ENCODE measurements around the gene ETHE1. TPM values are rescaled to one million over a fixed set of nuclear protein-coding genes. Genes with fewer than 3 reads are reported as not detected.
A peak's percentile ranks its signal among the peaks of the same experiment; 100 is the strongest.

ETHE1 gene
- total and polyA plus RNA-seq, 12 donors, result 5.1 to 23.6 (median 13.0) TPM

- intact Hi-C loops (cut with DNase I), result loop anchor here in 1 of 10 donors (5.0 kb wide), 1 partner anchor 34 kb away; the partner anchor contains the start of gene PHLDB3
- H3K4me3 ChIP-seq, result no peak overlapping the region
- no peak for DNase-seq
- WGBS, 2 donors, result 97% methylated on average over 4 of the region's 4 CpGs
- H3K36me3 ChIP-seq, result no peaks in the 10 kb centered on the region
- H3K27me3 ChIP-seq, result peaks cover 0 to 14% (median 6%) of the 10 kb centered on the region in 7 donors
- H3K9me3 ChIP-seq, result no peaks in the 10 kb centered on the region
- TF ChIP-seq, protein P1, sequence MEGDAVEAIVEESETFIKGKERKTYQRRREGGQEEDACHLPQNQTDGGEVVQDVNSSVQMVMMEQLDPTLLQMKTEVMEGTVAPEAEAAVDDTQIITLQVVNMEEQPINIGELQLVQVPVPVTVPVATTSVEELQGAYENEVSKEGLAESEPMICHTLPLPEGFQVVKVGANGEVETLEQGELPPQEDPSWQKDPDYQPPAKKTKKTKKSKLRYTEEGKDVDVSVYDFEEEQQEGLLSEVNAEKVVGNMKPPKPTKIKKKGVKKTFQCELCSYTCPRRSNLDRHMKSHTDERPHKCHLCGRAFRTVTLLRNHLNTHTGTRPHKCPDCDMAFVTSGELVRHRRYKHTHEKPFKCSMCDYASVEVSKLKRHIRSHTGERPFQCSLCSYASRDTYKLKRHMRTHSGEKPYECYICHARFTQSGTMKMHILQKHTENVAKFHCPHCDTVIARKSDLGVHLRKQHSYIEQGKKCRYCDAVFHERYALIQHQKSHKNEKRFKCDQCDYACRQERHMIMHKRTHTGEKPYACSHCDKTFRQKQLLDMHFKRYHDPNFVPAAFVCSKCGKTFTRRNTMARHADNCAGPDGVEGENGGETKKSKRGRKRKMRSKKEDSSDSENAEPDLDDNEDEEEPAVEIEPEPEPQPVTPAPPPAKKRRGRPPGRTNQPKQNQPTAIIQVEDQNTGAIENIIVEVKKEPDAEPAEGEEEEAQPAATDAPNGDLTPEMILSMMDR (IDR thresholded peaks at IDR 0.05), result no peak
- H3K4me1 ChIP-seq, result peaks cover 0 to 41% (median 8%) of the 10 kb centered on the region in 9 donors
- ATAC-seq, result no peak
- peak overlapping the region in 1 of 10 donors; percentile 47 for H3K27ac ChIP-seq
Observed at GRCh38 chr19:43468354-43469159, 58.4 kb downstream of the ETHE1 start.

DNA sequence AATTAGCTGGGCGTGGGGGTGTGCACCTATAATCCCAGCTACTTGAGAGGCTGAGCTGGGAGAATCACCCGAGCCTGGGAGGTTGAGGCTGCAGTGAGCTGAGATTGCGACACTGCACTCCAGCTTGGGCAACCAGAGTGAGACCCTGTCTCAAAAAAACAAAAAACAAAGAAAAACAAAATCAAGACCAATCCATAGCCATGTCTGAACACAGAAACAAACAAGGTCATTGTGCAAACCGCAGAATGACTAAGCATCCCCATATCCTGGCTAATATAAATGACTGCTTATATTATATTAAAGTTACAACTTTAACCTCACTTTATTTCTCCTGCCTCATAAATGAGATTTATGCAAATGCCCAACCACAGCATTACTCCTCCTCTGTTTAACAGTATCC, 59.3 kb downstream of the ETHE1 start:
- 85 to 95% methylated on average over 4 of the region's 4 CpGs for WGBS, 2 donors
- no peak overlapping the region for H3K27ac ChIP-seq
- H3K4me3 ChIP-seq, result no peak overlapping the region
- H3K27me3 ChIP-seq, result peaks cover 0 to 14% (median 6%) of the 10 kb centered on the region in 7 donors
- DNase-seq, result no peak
- TF ChIP-seq, protein P1 (IDR thresholded peaks at IDR 0.05), result no peak
- no peak for ATAC-seq
- peaks cover 0 to 46% (median 13%) of the 10 kb centered on the region in 9 donors for H3K4me1 ChIP-seq
- H3K36me3 ChIP-seq, result no peaks in the 10 kb centered on the region
- intact Hi-C loops (cut with DNase I), result loop anchor here in 1 of 10 donors (5.0 kb wide), 1 partner anchor 35 kb away; the partner anchor contains the start of gene PHLDB3
- no peaks in the 10 kb centered on the region for H3K9me3 ChIP-seq

DNA sequence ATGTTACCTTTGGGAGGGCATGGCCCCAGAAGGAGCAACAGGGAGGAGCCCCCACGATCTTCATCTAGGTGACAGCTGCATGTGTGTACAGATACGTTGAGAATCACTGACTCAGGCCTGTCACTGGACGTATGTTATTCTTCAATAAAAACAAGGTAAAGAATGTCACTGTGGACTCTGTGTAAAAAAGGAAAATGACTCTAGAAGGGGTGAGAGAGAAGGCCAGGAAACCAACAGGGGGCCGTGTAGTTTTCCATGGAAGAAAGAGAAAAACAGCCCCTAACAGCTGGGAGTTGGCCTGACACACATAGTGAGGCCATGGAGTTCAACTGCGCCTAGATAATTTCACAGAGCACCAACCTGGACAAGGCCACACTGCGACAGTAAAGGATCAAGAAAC, 59.7 kb downstream of the ETHE1 start:
- 88 to 89% methylated on average over 6 of the region's 6 CpGs for WGBS, 2 donors
- no peak overlapping the region for H3K4me3 ChIP-seq
- H3K27me3 ChIP-seq, result peaks cover 0 to 14% (median 6%) of the 10 kb centered on the region in 7 donors
- no peak overlapping the region for H3K27ac ChIP-seq
- DNase-seq (no peak), ATAC-seq (no peak)
- H3K36me3 ChIP-seq, result no peaks in the 10 kb centered on the region
- TF ChIP-seq, protein P1 (IDR thresholded peaks at IDR 0.05), result no peak
- H3K4me1 ChIP-seq, result peaks cover 0 to 47% (median 13%) of the 10 kb centered on the region in 9 donors
- no peaks in the 10 kb centered on the region for H3K9me3 ChIP-seq
- intact Hi-C loops (cut with DNase I), result loop anchor here in 1 of 10 donors (5.0 kb wide), 1 partner anchor 35 kb away; the partner anchor contains the start of gene PHLDB3

- DNase-seq (no peak), ATAC-seq (no peak)
- WGBS, 2 donors, result 91 to 95% methylated on average over 1 of the region's 1 CpG
- Histone ChIP-seq H3K27ac (no peak overlapping the region), H3K27me3 (peaks cover 0 to 14% (median 6%) of the 10 kb centered on the region in 7 donors), H3K9me3 (no peaks in the 10 kb centered on the region), H3K4me1 (peaks cover 0 to 47% (median 13%) of the 10 kb centered on the region in 9 donors), H3K4me3 (no peak overlapping the region), H3K36me3 (no peaks in the 10 kb centered on the region)
- intact Hi-C loops (cut with DNase I), result loop anchor here in 1 of 10 donors (5.0 kb wide), 1 partner anchor 36 kb away; the partner anchor contains the start of gene PHLDB3
- TF ChIP-seq, protein P1 (IDR thresholded peaks at IDR 0.05), result no peak
Observed at GRCh38 chr19:43466793-43467192, 60.2 kb downstream of the ETHE1 start.

All from heart right ventricle (tissue), 16 donors.